Astrocyte (in vitro differentiated cells and primary cell): Measurements from ENCODE around the gene KRT6A.

Experiments used
- CTCF ChIP-seq: IDR thresholded peaks from 2 replicates; pipeline ENCODE4 v1.5.1; 2011; ENCODE audit warnings: low read depth, mild to moderate bottlenecking, inconsistent platforms, low read length, moderate library complexity; ENCODE audit not compliant: insufficient read depth
- EZH2 ChIP-seq: IDR thresholded peaks from 2 replicates; pipeline ENCODE4 v1.6.1; 2012; ENCODE audit warnings: mild to moderate bottlenecking, low read length, inconsistent platforms; ENCODE audit not compliant: insufficient read depth

GRCh38 chr12:52515319-52515646 is 22.2 kb upstream of the KRT6A start:
- TF ChIP-seq CTCF (no peak), EZH2 (no peak)
